SJSA1 (cell line): ENCODE measurements around the gene TNNC2. TPM values are rescaled to one million over a fixed set of nuclear protein-coding genes. Genes with fewer than 3 reads are reported as not detected.

Experiments
- DNase-seq, 2 experiments: peaks; one replicate each; pipeline ENCODE4 v3.0.0-alpha.2; 2015 to 2020; ENCODE audit warnings: low spot score in 2 of 2, low read depth in 1 of 2
- H3K27ac ChIP-seq: fragments of 250-450 bp; sonication (Bioruptor Pico); 2 replicates; pipeline ENCODE4 v1.5.1; 2020; ENCODE audit warnings: mild to moderate bottlenecking, moderate library complexity
- H3K27me3 ChIP-seq: fragments of 250-450 bp; sonication (Bioruptor Pico); replicated peaks from 2 replicates; pipeline ENCODE4 v1.5.1; 2020; ENCODE audit warnings: mild to moderate bottlenecking, moderate library complexity
- H3K36me3 ChIP-seq: fragments of 250-450 bp; sonication (Bioruptor Pico); 2 replicates; pipeline ENCODE4 v1.5.1; 2020; ENCODE audit warnings: mild to moderate bottlenecking
- H3K4me1 ChIP-seq: fragments of 250-450 bp; sonication (Bioruptor Pico); replicated peaks from 2 replicates; pipeline ENCODE4 v1.6.1; 2021; ENCODE audit warnings: mild to moderate bottlenecking
- H3K4me3 ChIP-seq: fragments of 250-450 bp; sonication (Bioruptor Pico); 2 replicates; pipeline ENCODE4 v1.5.1; 2020; ENCODE audit warnings: mild to moderate bottlenecking
- H3K9me3 ChIP-seq: fragments of 250-450 bp; sonication (Bioruptor Pico); replicated peaks from 2 replicates; pipeline ENCODE4 v1.5.1; 2020; ENCODE audit warnings: mild to moderate bottlenecking
- total RNA-seq: library from RNA; depleted of rRNA; stranded (reverse); fragments of >200 nt; shearing (Covaris generic); gene quantifications from 2 replicates; pipeline ENCODE4 v1.2.3, GENCODE V29; 2014; rRNA removed

Gene TNNC2
- total RNA-seq, 1 experiment from 2014 or later = not detected

- Histone ChIP-seq H3K4me1 (peaks cover 39% of the 10 kb centered on the region), H3K27ac (no peak overlapping the region), H3K4me3 (no peak overlapping the region), H3K9me3 (no peaks in the 10 kb centered on the region), H3K36me3 (no peaks in the 10 kb centered on the region), H3K27me3 (no peaks in the 10 kb centered on the region)
- no peak for DNase-seq
These were observed 50.2 kb downstream of the TNNC2 start for GRCh38 chr20:45776931-45777330.

GRCh38 chr20:45775411-45775810, 51.7 kb downstream of the TNNC2 start:
- Histone ChIP-seq H3K9me3 (no peaks in the 10 kb centered on the region), H3K4me1 (peaks cover 31% of the 10 kb centered on the region), H3K27me3 (no peaks in the 10 kb centered on the region), H3K27ac (no peak overlapping the region), H3K4me3 (no peak overlapping the region), H3K36me3 (no peaks in the 10 kb centered on the region)
- DNase-seq = no peak

DNA sequence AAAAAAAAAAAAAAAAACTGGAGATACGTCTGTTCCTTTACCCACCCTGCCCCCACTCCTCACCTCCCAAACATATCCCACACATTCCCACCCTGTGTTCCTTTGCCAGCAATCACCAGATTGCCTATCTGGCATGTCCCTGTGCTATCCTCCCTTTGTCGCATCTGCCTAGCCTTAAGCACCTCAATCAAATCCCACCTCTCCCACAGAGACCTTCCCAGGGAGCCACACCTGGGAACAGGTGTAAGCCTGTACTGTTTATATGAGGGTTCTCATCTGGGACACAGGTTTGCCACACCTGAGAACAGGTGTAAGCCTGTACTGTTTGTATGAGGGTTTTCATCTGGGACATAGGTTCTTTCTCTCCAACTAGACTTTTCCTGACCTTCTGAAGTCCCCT, 52.2 kb downstream of the TNNC2 start:
- Histone ChIP-seq H3K4me3 (no peak overlapping the region), H3K27me3 (no peaks in the 10 kb centered on the region), H3K4me1 (peaks cover 27% of the 10 kb centered on the region), H3K36me3 (no peaks in the 10 kb centered on the region), H3K27ac (no peak overlapping the region), H3K9me3 (no peaks in the 10 kb centered on the region)
- no peak for DNase-seq

Other genes with a start within 250 kb of the TNNC2 start
- not detected in 2 replicates for gene WFDC8, start 248.0 kb downstream of the TNNC2 start, total RNA-seq
- gene WFDC10A, start 197.6 kb downstream of the TNNC2 start, total RNA-seq = not detected in 2 replicates
- not detected in 2 replicates for gene WFDC9, start 196.0 kb downstream of the TNNC2 start, total RNA-seq
- gene WFDC11, start 157.1 kb downstream of the TNNC2 start, total RNA-seq = not detected in 2 replicates
- not detected in 2 replicates for gene WFDC13, start 125.3 kb downstream of the TNNC2 start, total RNA-seq
- not detected in 2 replicates for gene WFDC10B, start 122.3 kb downstream of the TNNC2 start, total RNA-seq
- not detected in 2 replicates for gene SPINT4, start 105.0 kb downstream of the TNNC2 start, total RNA-seq
- not detected in 2 replicates for gene WFDC3, start 35.4 kb downstream of the TNNC2 start, total RNA-seq
- 11.1 and 19.2 TPM in 2 replicates for gene DNTTIP1, start 35.4 kb downstream of the TNNC2 start, total RNA-seq
- 187 and 249 TPM in 2 replicates for gene UBE2C, start 14.7 kb downstream of the TNNC2 start, total RNA-seq
- gene SNX21, start 6.5 kb upstream of the TNNC2 start, total RNA-seq = 19.7 and 55.0 TPM in 2 replicates
- 41.8 and 56.3 TPM in 2 replicates for gene ACOT8, start 30.1 kb upstream of the TNNC2 start, total RNA-seq
- 3.6 and 4.9 TPM in 2 replicates for gene ZSWIM3, start 30.3 kb upstream of the TNNC2 start, total RNA-seq
- 3.9 and 11.7 TPM in 2 replicates for gene ZSWIM1, start 53.9 kb upstream of the TNNC2 start, total RNA-seq
- gene SPATA25, start 60.3 kb upstream of the TNNC2 start, total RNA-seq = 0.89 TPM in 1 of 2 replicates, not detected in the other
- gene NEURL2, start 63.9 kb upstream of the TNNC2 start, total RNA-seq = 1.9 and 2.7 TPM in 2 replicates
- gene CTSA, start 64.0 kb upstream of the TNNC2 start, total RNA-seq = 50.2 and 76.8 TPM in 2 replicates
- gene PLTP, start 84.8 kb upstream of the TNNC2 start, total RNA-seq = 4.2 and 6.6 TPM in 2 replicates
- gene PCIF1, start 107.4 kb upstream of the TNNC2 start, total RNA-seq = 5.2 and 9.6 TPM in 2 replicates
- 8.1 and 12.2 TPM in 2 replicates for gene ZNF335, start 144.9 kb upstream of the TNNC2 start, total RNA-seq
- gene MMP9, start 181.6 kb upstream of the TNNC2 start, total RNA-seq = not detected in 2 replicates
- gene SLC12A5, start 201.9 kb upstream of the TNNC2 start, total RNA-seq = not detected in 2 replicates